Left lung (tissue), 10 donors: Measurements from ENCODE around the gene CTNNA1. TPM values are rescaled to one million over a fixed set of nuclear protein-coding genes. Genes with fewer than 3 reads are reported as not detected.

Experiments
- ATAC-seq: fragments of 200-7000 bp; cut with Tn5 transposase; one replicate; pipeline ENCODE4 v1.9.1; 2020; ENCODE audit warnings: moderate library complexity
- DNase-seq, 4 donors: peaks; one replicate each; pipeline ENCODE4 v3.0.0-alpha.2; 2013 to 2020
- H3K27ac ChIP-seq, 2 donors: fragments of 200-600 bp; sonication (generic) in 1 of 2; one replicate each; pipeline versions ENCODE4 v1.5.0 to v1.8.0; 2020 to 2021
- H3K27me3 ChIP-seq, 2 donors: fragments of 200-600 bp; sonication (generic) in 1 of 2; one replicate each; pipeline versions ENCODE4 v1.5.0 to v1.8.0; 2020 to 2021
- H3K36me3 ChIP-seq, 2 donors: fragments of 200-600 bp; sonication (generic) in 1 of 2; one replicate each; pipeline versions ENCODE4 v1.5.0 to v1.8.0; 2020 to 2021
- H3K4me1 ChIP-seq, 2 donors: fragments of 200-600 bp; one replicate each; pipeline ENCODE4 v1.8.0; 2021
- H3K4me3 ChIP-seq, 2 donors: fragments of 200-600 bp; sonication (generic) in 1 of 2; one replicate each; pipeline versions ENCODE4 v1.5.0 to v1.8.0; 2020 to 2021; ENCODE audit warnings: mild to moderate bottlenecking in 1 of 2
- H3K9me3 ChIP-seq, 2 donors: fragments of 200-600 bp; sonication (generic) in 1 of 2; one replicate each; pipeline versions ENCODE4 v1.5.0 to v1.8.0; 2020 to 2021
- CTCF ChIP-seq, 2 donors: fragments of 200-600 bp; sonication (generic) in 1 of 2; IDR thresholded peaks; one replicate each; pipeline versions ENCODE4 v1.5.0 to v1.8.0; 2021; ENCODE audit warnings: antibody characterized with exemption in 2 of 2
- intact Hi-C, 2 donors: fragments of 100-400 bp; cut with DNase I; formaldehyde crosslinking; loops; one replicate each; pipeline versions ENCODE4 v1.11.2 to v1.14.2; 2022
- polyA plus RNA-seq, 6 donors: library from polyadenylated mRNA; unstranded; fragments of 120-200 nt; gene quantifications; one replicate each; pipeline ENCODE4 v1.2.1, GENCODE V29; 2013; ENCODE audit not compliant: insufficient read length in 6 of 6
- total RNA-seq, 2 donors: library from RNA; stranded (reverse); fragmentation: NEBNext Ultra II Directional; extraction: Animal tissue kit (Norgen Biotek cat#: 25700); gene quantifications; one replicate each; pipeline ENCODE4 v1.2.1, GENCODE V29; 2021
- donor health status: DM: no; HTN: yes; CAD: no.
- donor health status: DM: no; HTN: no; CAD: no.

The CTNNA1 gene
- total and polyA plus RNA-seq, 8 donors, result 309 to 443 (median 366) TPM

DNA sequence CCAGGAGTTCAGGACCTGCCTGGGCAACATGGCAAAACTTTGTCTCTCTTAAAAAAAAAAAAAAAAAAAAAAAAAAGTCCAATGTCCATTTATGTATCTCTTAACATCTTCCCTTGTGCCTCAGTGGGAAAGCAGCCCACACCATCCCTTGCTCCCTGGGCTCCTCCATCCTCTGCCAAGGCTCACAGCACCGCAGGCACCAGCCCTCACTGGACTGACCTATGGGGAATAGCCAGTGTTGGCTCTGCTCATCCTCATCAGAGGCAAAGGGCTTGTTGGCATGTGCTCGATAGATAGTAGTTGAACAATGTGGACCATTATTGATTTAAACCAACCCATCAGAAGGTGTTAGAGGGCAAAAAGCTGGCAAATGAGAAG, 183.7 kb downstream of the CTNNA1 start:
- no peak for ATAC-seq
- no peak for TF ChIP-seq CTCF (IDR thresholded peaks at IDR 0.05)
- Histone ChIP-seq H3K9me3 (no peaks in the 10 kb centered on the region), H3K4me1 (no peaks in the 10 kb centered on the region), H3K36me3 (peaks cover 0 to 45% of the 10 kb centered on the region in 2 donors), H3K4me3 (no peak overlapping the region), H3K27me3 (no peaks in the 10 kb centered on the region), H3K27ac (no peak overlapping the region)
- DNase-seq, result no peak
- intact Hi-C loops, result no loop called here

DNA sequence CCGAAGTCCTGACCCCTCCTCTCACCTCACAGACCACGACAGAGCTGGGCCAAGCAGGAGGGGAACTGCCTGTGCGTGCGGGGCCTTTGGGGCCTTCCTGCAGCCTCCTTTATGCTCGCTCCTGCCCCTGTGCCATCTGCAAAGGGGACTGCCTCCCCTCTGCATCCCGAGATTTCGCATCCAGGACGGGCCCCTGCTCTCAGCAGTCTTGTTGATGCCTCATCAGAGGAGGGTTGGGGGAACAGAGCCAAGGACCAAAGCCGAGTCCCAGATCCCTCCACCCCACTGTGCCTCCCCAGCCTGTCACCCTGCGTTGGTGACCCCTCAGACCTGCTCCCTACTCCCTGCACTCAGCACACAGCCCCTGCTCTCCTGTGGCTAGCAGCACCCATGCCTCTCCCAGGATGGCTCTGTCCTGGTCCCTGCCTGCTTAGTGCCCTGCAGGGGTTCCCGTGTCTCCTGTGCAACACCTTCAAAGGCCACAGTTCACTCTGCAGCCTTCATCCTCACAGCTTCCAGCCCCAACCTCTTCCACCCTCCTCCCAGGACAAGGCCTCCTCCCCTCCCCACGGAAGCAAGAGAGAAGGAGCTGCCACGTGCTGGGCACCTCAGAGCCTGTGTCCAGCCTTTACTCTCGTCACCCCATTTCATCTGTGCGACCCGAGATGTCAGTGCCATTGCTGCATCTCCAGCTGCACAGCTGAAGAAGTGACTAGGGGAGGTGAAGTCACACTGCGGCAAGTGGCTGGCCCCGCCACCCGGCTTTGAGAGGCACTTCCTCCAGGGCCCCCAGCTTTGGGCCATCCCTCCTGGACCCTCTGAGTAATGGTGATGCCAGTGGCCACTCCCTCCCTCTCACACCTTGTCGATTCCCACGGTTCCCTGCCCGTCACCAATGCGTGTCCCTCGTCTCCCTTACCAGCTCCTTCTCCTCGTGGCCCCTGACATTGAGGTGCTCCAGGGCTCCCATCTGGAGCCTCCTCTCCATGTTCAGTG, 184.5 kb downstream of the CTNNA1 start:
- TF ChIP-seq CTCF (IDR thresholded peaks at IDR 0.05), result no peak
- H3K27me3 ChIP-seq, result no peaks in the 10 kb centered on the region
- peaks cover 0 to 38% of the 10 kb centered on the region in 2 donors for H3K36me3 ChIP-seq
- H3K4me1 ChIP-seq, result no peaks in the 10 kb centered on the region
- H3K9me3 ChIP-seq, result no peaks in the 10 kb centered on the region
- H3K4me3 ChIP-seq, result no peak overlapping the region
- no peak overlapping the region for H3K27ac ChIP-seq
- ATAC-seq, result peak; percentile 17
- intact Hi-C loops, result no loop called here
- DNase-seq, result no peak

DNA sequence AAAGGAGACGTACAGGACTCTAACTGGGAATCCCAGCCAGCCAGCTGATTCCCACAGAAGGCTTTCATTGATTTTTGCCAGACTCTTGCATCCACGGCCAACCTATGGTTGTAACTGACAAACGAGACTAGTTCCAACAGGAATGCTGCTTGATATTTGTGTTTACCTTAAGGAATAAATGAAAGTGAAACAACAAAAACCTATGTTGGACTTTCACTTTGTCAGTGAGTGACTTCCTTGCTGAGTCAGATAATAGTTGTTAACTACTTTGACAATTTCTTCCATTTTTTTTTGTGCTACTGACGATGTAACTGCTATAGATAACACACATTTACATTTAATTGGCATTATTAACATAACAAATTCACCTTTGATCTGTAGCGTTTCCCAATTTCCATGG, 185.3 kb downstream of the CTNNA1 start:
- Histone ChIP-seq H3K4me3 (no peak overlapping the region), H3K9me3 (no peaks in the 10 kb centered on the region), H3K27ac (no peak overlapping the region), H3K36me3 (peaks cover 0 to 30% of the 10 kb centered on the region in 2 donors), H3K4me1 (no peaks in the 10 kb centered on the region), H3K27me3 (no peaks in the 10 kb centered on the region)
- TF ChIP-seq CTCF (IDR thresholded peaks at IDR 0.05), result no peak
- no peak for DNase-seq
- intact Hi-C loops, result no loop called here
- ATAC-seq, result no peak

- TF ChIP-seq CTCF (IDR thresholded peaks at IDR 0.05), result no peak
- Histone ChIP-seq H3K36me3 (peaks cover 0 to 15% of the 10 kb centered on the region in 2 donors), H3K4me3 (no peak overlapping the region), H3K9me3 (no peaks in the 10 kb centered on the region), H3K27ac (no peak overlapping the region), H3K4me1 (no peaks in the 10 kb centered on the region), H3K27me3 (no peaks in the 10 kb centered on the region)
- intact Hi-C loops, result no loop called here
- ATAC-seq (no peak), DNase-seq (no peak)
These were observed 188.8 kb downstream of the CTNNA1 start for GRCh38 chr5:138942066-138942465.

DNA sequence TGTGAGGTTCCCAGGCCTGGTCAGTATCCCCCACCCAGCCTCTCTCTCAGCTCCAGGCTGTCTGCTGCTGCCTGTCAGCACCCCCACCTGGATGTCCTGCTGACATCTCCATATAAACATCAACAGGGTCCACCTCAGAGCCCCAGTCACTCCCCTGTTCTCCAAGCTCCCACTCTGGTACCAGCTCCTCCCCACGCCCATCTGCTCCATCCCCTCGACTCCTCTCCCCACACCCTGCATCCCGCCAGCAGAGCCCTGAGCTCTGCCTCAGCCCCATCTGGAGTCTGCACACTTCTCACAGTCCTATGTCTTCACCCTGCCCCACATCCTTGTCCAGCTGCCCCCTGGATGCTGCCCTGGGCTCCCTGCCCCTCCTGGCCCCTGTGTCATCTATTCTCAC, 189.6 kb downstream of the CTNNA1 start:
- Histone ChIP-seq H3K4me1 (no peaks in the 10 kb centered on the region), H3K27me3 (no peaks in the 10 kb centered on the region), H3K4me3 (no peak overlapping the region), H3K27ac (no peak overlapping the region), H3K9me3 (no peaks in the 10 kb centered on the region), H3K36me3 (peaks cover 0 to 23% of the 10 kb centered on the region in 2 donors)
- ATAC-seq, result no peak
- no peak for DNase-seq
- intact Hi-C loops, result no loop called here
- TF ChIP-seq CTCF (IDR thresholded peaks at IDR 0.05), result no peak
